Measurements from ENCODE around the gene TNS1. TPM values are rescaled to one million over a fixed set of nuclear protein-coding genes. Genes with fewer than 3 reads are reported as not detected.

Gene TNS1
- total RNA-seq (2013; cell fraction: nucleolus; rRNA removed) = 11.5 and 12.1 TPM in 2 replicates
- total RNA-seq (2014; rRNA removed) (not detected in 2 replicates), total RNA-seq (2014; rRNA removed; fragmentation: Illumina TruSeq; extraction: Trizol) (not detected in 2 replicates), total RNA-seq (2021) (0.44 and 0.80 TPM in 2 replicates), polyA plus RNA-seq (2011; rRNA removed) (0.05 and 0.06 TPM in 2 replicates), polyA plus RNA-seq (2014; fragmentation: Illumina TruSeq; extraction: Trizol) (0.06 TPM in 1 of 2 replicates, not detected in the other), polyA plus RNA-seq (2014; fragmentation: Nextera tagmentation; extraction: Ambion mirVana) (not detected), polyA plus RNA-seq (2014; rRNA removed) (not detected in 2 replicates), polyA plus RNA-seq (2016; fragmentation: Nextera tagmentation; extraction: Ambion mirVana) (not detected), polyA minus RNA-seq (2011; rRNA and poly(A)+ RNA removed) (0.88 and 1.8 TPM in 2 replicates), Bru-seq, nascent RNA (percentile 35 among the genes with signal in this experiment), BruChase-seq, experiment 1, labeled RNA remaining after a 6-hour chase (percentile 32 among the genes with signal in this experiment), BruChase-seq, experiment 2, labeled RNA remaining after a 2-hour chase (percentile 26 among the genes with signal in this experiment)
- 0.21 TPM for polyA plus RNA-seq (2011; ENCODE audit: low read depth)
- polyA plus RNA-seq (2011; cell fraction: cytosol; rRNA removed) = 0.07 and 0.08 TPM in 2 replicates
- polyA plus RNA-seq (2011; cell fraction: nucleus; rRNA removed) = 0.47 and 0.75 TPM in 2 replicates
- polyA plus RNA-seq (2012) = 0.55 and 0.90 TPM in 2 replicates
- 0.40 and 0.94 TPM in 2 replicates for polyA minus RNA-seq (2011; cell fraction: cytosol; rRNA and poly(A)+ RNA removed)
- polyA minus RNA-seq (2011; cell fraction: nucleus; rRNA and poly(A)+ RNA removed) = 1.1 and 1.4 TPM in 2 replicates
- long read RNA-seq, experiment 1 = 0 reads
- long read RNA-seq, experiment 2 = 0 reads

GRCh38 chr2:218002845-218003180 is at the start of gene TNS1:
Gene TNS1, minus strand, starts transcription at chr2:218002995. Its CDS starts 123 bp downstream, at chr2:218002872.
- no peaks in the 10 kb centered on the region for H4K20me1 ChIP-seq (ENCODE audit: control insufficient read depth, insufficient read depth)
- peaks cover 0 to under 1% of the 10 kb centered on the region in 2 experiments; a peak in 2 of 4 replicates for H3K27me3 ChIP-seq (replicated peaks in 1 of 2; ENCODE audit: control insufficient read depth in 2 of 2, insufficient read depth in 2 of 2, low read length in 1 of 2)
- BruUV-seq (replicated peaks) = no TSS peak
- H2AFZ ChIP-seq (ENCODE audit: control insufficient read depth, low read depth, low read length) = no peak within 1 kb of the TSS
- no peak within 1 kb of the TSS for H3K4me2 ChIP-seq (ENCODE audit: control insufficient read depth, insufficient read depth)
- H3K4me1 ChIP-seq (ENCODE audit: control insufficient read depth, insufficient read depth, low read length) = no peaks in the 10 kb centered on the region; the same call in 1 of the 2 replicates
- ChIA-PET SMC1A (ENCODE audit: uncharacterized antibody, unreplicated experiment) (no interaction called here), RAD21 (ENCODE audit: unreplicated experiment) (no interaction called here), POLR2A (no interaction called here), CTCF (no interaction called here)
- ATAC-seq (no peak), DNase-seq (ENCODE audit: low read depth, low spot score) (no peak), FAIRE-seq (no peak)
- H3K36me3 ChIP-seq (ENCODE audit: control insufficient read depth in 2 of 2, insufficient read depth in 2 of 2, low read length in 1 of 2) = no peaks in the 10 kb centered on the region
- no peak within 1 kb of the TSS for H3K4me3 ChIP-seq
- in situ Hi-C loops (cut with MboI) = no loop called here
- H3K27ac ChIP-seq (ENCODE audit: control insufficient read depth, insufficient read depth) = no peak within 1 kb of the TSS
- no peaks in the 10 kb centered on the region for H3K79me2 ChIP-seq (ENCODE audit: control insufficient read depth, insufficient read depth, low read length)
- TF ChIP-seq ZBTB40 (IDR thresholded peaks at IDR 0.05; ENCODE audit: borderline replicate concordance) (no peak), MEF2B (IDR thresholded peaks at IDR 0.05; ENCODE audit: partially characterized antibody, poor library complexity, severe bottlenecking) (no peak), MYC (IDR thresholded peaks at IDR 0.05; ENCODE audit: insufficient read depth, insufficient read length, insufficient replicate concordance, low read length, severe bottlenecking) (no peak), SUZ12 (IDR thresholded peaks at IDR 0.05; ENCODE audit: unreplicated experiment) (no peak), PML (IDR thresholded peaks at IDR 0.05; ENCODE audit: low read length) (no peak), CHD4 (IDR thresholded peaks at IDR 0.05) (no peak), PAX8 (IDR thresholded peaks at IDR 0.05) (no peak), CREB1 (IDR thresholded peaks at IDR 0.05; ENCODE audit: low read depth) (no peak), IKZF2 (IDR thresholded peaks at IDR 0.05) (no peak), STAT3 (IDR thresholded peaks at IDR 0.05; ENCODE audit: low read depth, low read length) (no peak)
- TF ChIP-seq, protein P1, sequence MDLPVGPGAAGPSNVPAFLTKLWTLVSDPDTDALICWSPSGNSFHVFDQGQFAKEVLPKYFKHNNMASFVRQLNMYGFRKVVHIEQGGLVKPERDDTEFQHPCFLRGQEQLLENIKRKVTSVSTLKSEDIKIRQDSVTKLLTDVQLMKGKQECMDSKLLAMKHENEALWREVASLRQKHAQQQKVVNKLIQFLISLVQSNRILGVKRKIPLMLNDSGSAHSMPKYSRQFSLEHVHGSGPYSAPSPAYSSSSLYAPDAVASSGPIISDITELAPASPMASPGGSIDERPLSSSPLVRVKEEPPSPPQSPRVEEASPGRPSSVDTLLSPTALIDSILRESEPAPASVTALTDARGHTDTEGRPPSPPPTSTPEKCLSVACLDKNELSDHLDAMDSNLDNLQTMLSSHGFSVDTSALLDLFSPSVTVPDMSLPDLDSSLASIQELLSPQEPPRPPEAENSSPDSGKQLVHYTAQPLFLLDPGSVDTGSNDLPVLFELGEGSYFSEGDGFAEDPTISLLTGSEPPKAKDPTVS (IDR thresholded peaks at IDR 0.05; ENCODE audit: low read depth, low read length) = no peak
- H3K9ac ChIP-seq (ENCODE audit: control insufficient read depth, insufficient read depth, low read length) = no peak within 1 kb of the TSS
- WGBS (ENCODE audit: insufficient coverage, insufficient replicate concordance, low lambda C conversion rate, missing lambda C conversion rate) = 50% methylated on average over 6 of the region's 13 CpGs
- H3K9me3 ChIP-seq (replicated peaks; ENCODE audit: control insufficient read depth, insufficient read depth, low read length) = peaks cover under 1% of the 10 kb centered on the region; the same call in 2 of the 3 replicates
- intact Hi-C loops (cut with micrococcal nuclease; ENCODE audit: unreplicated experiment) = no loop called here
